K562 (cell line): ENCODE results near the gene OPA3. TPM values are rescaled to one million over a fixed set of nuclear protein-coding genes. Genes with fewer than 3 reads are reported as not detected.
A peak's percentile ranks its signal among the peaks of the same experiment; 100 is the strongest.

ENCODE experiments used
- ARID4B ChIP-seq: sonication (generic); formaldehyde crosslinking; IDR thresholded peaks from 2 replicates; pipeline ENCODE4 v1.8.0; 2022; ENCODE audit warnings: mild to moderate bottlenecking, missing genetic modification reagents
- CBX2 ChIP-seq: fragments of 200-600 bp; sonication (generic); IDR thresholded peaks from one replicate; pipeline ENCODE4 v1.6.1; 2012; ENCODE audit warnings: mild to moderate bottlenecking, low read length, inconsistent platforms; ENCODE audit not compliant: insufficient read depth, poor library complexity, severe bottlenecking
- CBX5 ChIP-seq: IDR thresholded peaks from 2 replicates; pipeline ENCODE4 v1.6.1; 2014; ENCODE audit warnings: low read depth, borderline replicate concordance
- CCAR2 ChIP-seq: fragments of 200-400 bp; formaldehyde crosslinking; IDR thresholded peaks from 2 replicates; pipeline ENCODE4 v1.6.1; 2017; ENCODE audit warnings: mild to moderate bottlenecking, low read depth, low read length
- CHD4 ChIP-seq: fragments of 200-600 bp; sonication (generic); IDR thresholded peaks from 3 replicates; pipeline ENCODE4 v1.6.1; 2012; ENCODE audit warnings: low read depth, mild to moderate bottlenecking, mixed read lengths, low read length, inconsistent platforms; ENCODE audit not compliant: insufficient read depth, insufficient replicate concordance, poor library complexity, severe bottlenecking
- CREB3 ChIP-seq: fragments of 450-650 bp; conservative IDR thresholded peaks from 2 replicates; pipeline ENCODE4 v1.6.1; 2016; ENCODE audit warnings: missing genetic modification characterization, low read depth, mild to moderate bottlenecking, missing compliant biosample characterization, moderate library complexity
- MNT ChIP-seq, 2 experiments: fragments of 450-650 bp; conservative IDR thresholded peaks; 2 replicates each; pipeline ENCODE4 v1.6.1; 2017; ENCODE audit warnings: mild to moderate bottlenecking in 2 of 2, moderate library complexity in 2 of 2
- NCOR1 ChIP-seq: fragments of 450-650 bp; IDR thresholded peaks from 2 replicates; pipeline ENCODE4 v1.6.1; 2016; ENCODE audit warnings: mild to moderate bottlenecking, moderate library complexity
- PHF20 ChIP-seq: fragments of 450-650 bp; IDR thresholded peaks from 2 replicates; pipeline ENCODE4 v1.6.1; 2018; ENCODE audit not compliant: partially characterized antibody
- RBM15 ChIP-seq: fragments of 200-400 bp; formaldehyde crosslinking; IDR thresholded peaks from 2 replicates; pipeline ENCODE4 v1.6.1; 2018; ENCODE audit warnings: mild to moderate bottlenecking, low read length, moderate library complexity; ENCODE audit not compliant: insufficient read depth
- TRIM25 ChIP-seq: fragments of 450-650 bp; IDR thresholded peaks from 2 replicates; pipeline ENCODE4 v1.7.0; 2016; ENCODE audit warnings: borderline replicate concordance
- TSC22D4 ChIP-seq: fragments of 450-650 bp; IDR thresholded peaks from 2 replicates; pipeline ENCODE4 v1.6.1; 2016; ENCODE audit warnings: missing genetic modification characterization, missing biosample characterization, control low read depth
- ZBTB9 ChIP-seq: fragments of 450-650 bp; formaldehyde crosslinking; IDR thresholded peaks from 2 replicates; pipeline ENCODE4 v1.4.0; 2020; ENCODE audit warnings: mild to moderate bottlenecking, moderate library complexity
- ZNF175 ChIP-seq: fragments of 200-800 bp; sonication (Bioruptor generic); IDR thresholded peaks from 2 replicates; pipeline ENCODE4 v1.6.1; 2016; ENCODE audit warnings: low read depth, mild to moderate bottlenecking, missing genetic modification characterization, missing compliant biosample characterization
- ZNF316 ChIP-seq: fragments of 450-650 bp; IDR thresholded peaks from 2 replicates; pipeline ENCODE4 v1.6.1; 2016
- ZNF384 ChIP-seq: IDR thresholded peaks from 2 replicates; pipeline ENCODE4 v1.6.1; 2012; ENCODE audit warnings: low read depth, low read length, improper control_type of control experiment
- polyA plus RNA-seq, 8 experiments: library from polyadenylated mRNA; depleted of rRNA in 4 of 8; stranded (reverse) in 5 of 8; unstranded in 3 of 8; fragments of >200 nt; fragmentation: Nextera tagmentation in 2 of 8; fragmentation: Illumina TruSeq in 1 of 8; extraction: Ambion mirVana in 2 of 8; extraction: Trizol in 1 of 8; gene quantifications; 2 replicates each; pipeline versions ENCODE4 v1.2.1 to v1.2.3, GENCODE V29; 2011 to 2014; ENCODE audit warnings: inconsistent platforms in 1 of 8, missing spikeins in 1 of 8
- total RNA-seq, 7 experiments: library from RNA; depleted of rRNA in 6 of 7; stranded (reverse); fragments of >200 nt in 6 of 7; fragmentation: Illumina TruSeq in 2 of 7; extraction: Trizol in 2 of 7; gene quantifications; 2 replicates each; pipeline versions ENCODE4 v1.2.1 to v1.2.3, GENCODE V29; 2011 to 2021; ENCODE audit warnings: low replicate concordance in 1 of 7

Gene OPA3
- total and polyA plus RNA-seq, 9 of the 15 experiments (the other 6 are each of a cell fraction or from before 2014, with no cell fraction given): 1.4 to 18.8 (median 9.0) TPM

GRCh38 chr19:45615795-45616703, 31.4 kb upstream of the OPA3 start (continued):
- peak; percentile 32 for TF ChIP-seq PHF20
- TF ChIP-seq CBX2: no peak
- peak; percentile 79 to 84; a peak in 3 of 4 replicates for TF ChIP-seq MNT (conservative IDR thresholded peaks at IDR 0.05)
- no peak for TF ChIP-seq ZNF316
- no peak for TF ChIP-seq CBX5
- TF ChIP-seq TRIM25: no peak
- no peak for TF ChIP-seq TSC22D4 (tag)
- TF ChIP-seq ZBTB9 (CRISPR knock-in tag): 0 out of 2 replicates have a peak, but pooled peaks have one; percentile 16
- TF ChIP-seq RBM15: no peak
- TF ChIP-seq CHD4: no peak
- TF ChIP-seq ARID4B (CRISPR knock-in tag): no peak
- no peak for TF ChIP-seq CREB3
- no peak for TF ChIP-seq CCAR2
- no peak for TF ChIP-seq ZNF384
- no peak for TF ChIP-seq NCOR1
- no peak for TF ChIP-seq ZNF175
